SU-DHL-6 (cell line): ENCODE measurements around the gene SYT17.

Experiments
- H2AFZ ChIP-seq: fragments of 200-600 bp; sonication (generic); 2 replicates; pipeline ENCODE4 v1.6.1; 2014; ENCODE audit warnings: low read depth, mild to moderate bottlenecking, moderate library complexity, mixed read lengths, antibody characterized with exemption, low read length; ENCODE audit not compliant: severe bottlenecking
- H3F3A ChIP-seq: fragments of 200-600 bp; shearing (Covaris generic); 2 replicates; pipeline ENCODE4 v1.6.0; 2016; ENCODE audit warnings: antibody characterized with exemption, mild to moderate bottlenecking; ENCODE audit not compliant: insufficient read depth
- H3K27ac ChIP-seq: fragments of 200-600 bp; sonication (generic); 2 replicates; pipeline ENCODE4 v1.5.1; 2016; ENCODE audit warnings: low read depth, mild to moderate bottlenecking, low read length, moderate library complexity, mixed read lengths
- H3K27me3 ChIP-seq: fragments of 200-600 bp; sonication (generic), shearing (Covaris generic); 2 replicates; pipeline ENCODE4 v1.6.0; 2014; ENCODE audit warnings: mild to moderate bottlenecking, low read length
- H3K36me3 ChIP-seq: fragments of 200-600 bp; sonication (generic); 2 replicates; pipeline ENCODE4 v1.6.1; 2014; ENCODE audit warnings: mild to moderate bottlenecking, low read length, mixed read lengths
- H3K4me2 ChIP-seq: fragments of 300-600, 200-600 bp; shearing (Covaris generic), sonication (generic); 2 replicates; pipeline ENCODE4 v1.6.0; 2014; ENCODE audit warnings: low read length, low read depth, mild to moderate bottlenecking; ENCODE audit not compliant: poor library complexity, severe bottlenecking
- H3K4me3 ChIP-seq: fragments of 200-600 bp; sonication (generic); 2 replicates; pipeline ENCODE4 v1.5.1; 2014; ENCODE audit warnings: antibody characterized with exemption, low read length, mild to moderate bottlenecking, mixed read lengths; ENCODE audit not compliant: insufficient read depth, poor library complexity, severe bottlenecking
- H3K79me2 ChIP-seq: fragments of 200-600 bp; sonication (generic); 2 replicates; pipeline ENCODE4 v1.6.1; 2014; ENCODE audit warnings: mild to moderate bottlenecking, low read length, moderate library complexity; ENCODE audit not compliant: insufficient read depth
- H3K9ac ChIP-seq: fragments of 200-600 bp; sonication (generic); 2 replicates; pipeline ENCODE4 v1.7.0; 2014; ENCODE audit warnings: mild to moderate bottlenecking, low read length
- H3K9me2 ChIP-seq: fragments of 200-600 bp; sonication (generic); replicated peaks from 2 replicates; pipeline ENCODE4 v1.6.1; 2014; ENCODE audit warnings: low read length; ENCODE audit not compliant: insufficient read depth
- H3K9me3 ChIP-seq: fragments of 200-600 bp; sonication (generic); 2 replicates; pipeline ENCODE4 v1.6.1; 2014; ENCODE audit warnings: low read length, mixed read lengths; ENCODE audit not compliant: insufficient read depth
- H4K20me1 ChIP-seq: fragments of 200-600 bp; sonication (generic); 2 replicates; pipeline ENCODE4 v1.6.1; 2014; ENCODE audit warnings: low read depth, mild to moderate bottlenecking, antibody characterized with exemption, low read length, moderate library complexity, mixed read lengths
- EZH2phosphoT487 ChIP-seq: fragments of 200-600 bp; sonication (generic), shearing (Covaris generic); conservative IDR thresholded peaks from 2 replicates; pipeline ENCODE4 v1.6.1; 2018; ENCODE audit warnings: mild to moderate bottlenecking, antibody characterized with exemption, low read length, moderate library complexity, mixed read lengths
- TF ChIP-seq, protein P1 (sequence below): fragments of 200-600 bp; sonication (generic); IDR thresholded peaks from one replicate; pipeline ENCODE4 v1.5.1; 2017; ENCODE audit warnings: antibody characterized with exemption, mild to moderate bottlenecking, low read length, moderate library complexity; ENCODE audit not compliant: insufficient read depth, poor library complexity, severe bottlenecking

SYT17 gene

GRCh38 chr16:19235886-19236285, 67.8 kb downstream of the SYT17 start:
- H2AFZ ChIP-seq, result no peak overlapping the region
- H3F3A ChIP-seq, result no peaks in the 10 kb centered on the region
- H3K27ac ChIP-seq, result no peak overlapping the region
- H3K4me2 ChIP-seq, result no peak overlapping the region
- H4K20me1 ChIP-seq, result no peaks in the 10 kb centered on the region
- no peak for TF ChIP-seq EZH2phosphoT487
- TF ChIP-seq, protein P1, sequence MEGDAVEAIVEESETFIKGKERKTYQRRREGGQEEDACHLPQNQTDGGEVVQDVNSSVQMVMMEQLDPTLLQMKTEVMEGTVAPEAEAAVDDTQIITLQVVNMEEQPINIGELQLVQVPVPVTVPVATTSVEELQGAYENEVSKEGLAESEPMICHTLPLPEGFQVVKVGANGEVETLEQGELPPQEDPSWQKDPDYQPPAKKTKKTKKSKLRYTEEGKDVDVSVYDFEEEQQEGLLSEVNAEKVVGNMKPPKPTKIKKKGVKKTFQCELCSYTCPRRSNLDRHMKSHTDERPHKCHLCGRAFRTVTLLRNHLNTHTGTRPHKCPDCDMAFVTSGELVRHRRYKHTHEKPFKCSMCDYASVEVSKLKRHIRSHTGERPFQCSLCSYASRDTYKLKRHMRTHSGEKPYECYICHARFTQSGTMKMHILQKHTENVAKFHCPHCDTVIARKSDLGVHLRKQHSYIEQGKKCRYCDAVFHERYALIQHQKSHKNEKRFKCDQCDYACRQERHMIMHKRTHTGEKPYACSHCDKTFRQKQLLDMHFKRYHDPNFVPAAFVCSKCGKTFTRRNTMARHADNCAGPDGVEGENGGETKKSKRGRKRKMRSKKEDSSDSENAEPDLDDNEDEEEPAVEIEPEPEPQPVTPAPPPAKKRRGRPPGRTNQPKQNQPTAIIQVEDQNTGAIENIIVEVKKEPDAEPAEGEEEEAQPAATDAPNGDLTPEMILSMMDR, result no peak
- H3K36me3 ChIP-seq, result no peaks in the 10 kb centered on the region
- no peaks in the 10 kb centered on the region for H3K27me3 ChIP-seq
- no peaks in the 10 kb centered on the region for H3K79me2 ChIP-seq
- H3K4me3 ChIP-seq, result no peak overlapping the region
- H3K9ac ChIP-seq, result no peak overlapping the region
- no peaks in the 10 kb centered on the region for H3K9me2 ChIP-seq
- peaks cover 27% of the 10 kb centered on the region; the same call in 1 of the 2 replicates for H3K9me3 ChIP-seq

GRCh38 chr16:19236561-19237209, 68.6 kb downstream of the SYT17 start:
- H3K36me3 ChIP-seq, result no peaks in the 10 kb centered on the region
- H3K79me2 ChIP-seq, result no peaks in the 10 kb centered on the region
- peaks cover 27% of the 10 kb centered on the region; the same call in 1 of the 2 replicates for H3K9me3 ChIP-seq
- no peaks in the 10 kb centered on the region for H3K9me2 ChIP-seq
- no peak overlapping the region for H3K27ac ChIP-seq
- no peaks in the 10 kb centered on the region for H4K20me1 ChIP-seq
- no peak overlapping the region for H3K9ac ChIP-seq
- no peak overlapping the region for H2AFZ ChIP-seq
- H3F3A ChIP-seq, result no peaks in the 10 kb centered on the region
- no peak overlapping the region for H3K4me2 ChIP-seq
- no peaks in the 10 kb centered on the region for H3K27me3 ChIP-seq
- no peak overlapping the region for H3K4me3 ChIP-seq
- TF ChIP-seq, protein P1, result no peak
- TF ChIP-seq EZH2phosphoT487, result no peak

- Histone ChIP-seq H3K4me3 (no peak overlapping the region), H2AFZ (no peak overlapping the region), H4K20me1 (no peaks in the 10 kb centered on the region), H3K4me2 (no peak overlapping the region), H3K36me3 (no peaks in the 10 kb centered on the region), H3K9me3 (peaks cover 27% of the 10 kb centered on the region; the same call in 1 of the 2 replicates), H3K9me2 (no peaks in the 10 kb centered on the region), H3K79me2 (no peaks in the 10 kb centered on the region), H3F3A (no peaks in the 10 kb centered on the region), H3K9ac (no peak overlapping the region), H3K27me3 (no peaks in the 10 kb centered on the region), H3K27ac (no peak overlapping the region)
- TF ChIP-seq EZH2phosphoT487, result no peak
- TF ChIP-seq, protein P1, result no peak
Measured at GRCh38 chr16:19238406-19238805, 70.4 kb downstream of the SYT17 start.
